SK-N-SH treated with all-trans-retinoic acid at 6 μM for 48 hours (cell line): ENCODE measurements around the gene UBA1.

Experiments used
- BACH2 ChIP-seq: fragments of 250-450 bp; sonication (Bioruptor Pico); IDR thresholded peaks from 2 replicates; pipeline ENCODE4 v1.9.0; 2021; ENCODE audit warnings: mild to moderate bottlenecking, borderline replicate concordance
- CSDC2 ChIP-seq: fragments of 250-450 bp; sonication (Bioruptor Pico); IDR thresholded peaks from 2 replicates; pipeline ENCODE4 v1.5.0; 2020; ENCODE audit warnings: mild to moderate bottlenecking, moderate library complexity
- ISL1 ChIP-seq: fragments of 250-450 bp; sonication (Bioruptor Pico); IDR thresholded peaks from 2 replicates; pipeline ENCODE4 v2.1.2; 2022; ENCODE audit warnings: mild to moderate bottlenecking, moderate library complexity
- RARB ChIP-seq: fragments of 250-450 bp; sonication (Bioruptor Pico); IDR thresholded peaks from 2 replicates; pipeline ENCODE4 v1.8.0; 2021; ENCODE audit warnings: mild to moderate bottlenecking, moderate library complexity
- SNAI2 ChIP-seq: fragments of 250-450 bp; sonication (Bioruptor Pico); IDR thresholded peaks from 2 replicates; pipeline ENCODE4 v1.5.0; 2020; ENCODE audit warnings: mild to moderate bottlenecking, moderate library complexity
- ZFP3 ChIP-seq: fragments of 250-450 bp; sonication (Bioruptor Pico); IDR thresholded peaks from 2 replicates; pipeline ENCODE4 v1.5.0; 2020; ENCODE audit warnings: mild to moderate bottlenecking, moderate library complexity
- ZFP30 ChIP-seq: fragments of 450-650 bp; formaldehyde crosslinking; IDR thresholded peaks from 2 replicates; pipeline ENCODE4 v1.5.0; 2022; ENCODE audit warnings: mild to moderate bottlenecking, moderate library complexity
- ZNF70 ChIP-seq: fragments of 450-650 bp; formaldehyde crosslinking; IDR thresholded peaks from 2 replicates; pipeline ENCODE4 v1.5.0; 2020; ENCODE audit warnings: mild to moderate bottlenecking, moderate library complexity
- TF ChIP-seq, protein P1 (sequence below): fragments of 250-450 bp; sonication (Bioruptor Pico); IDR thresholded peaks from 2 replicates; pipeline ENCODE4 v1.8.0; 2020; ENCODE audit warnings: mild to moderate bottlenecking, moderate library complexity, borderline replicate concordance
- TF ChIP-seq, protein P2 (sequence below): fragments of 250-450 bp; sonication (Bioruptor Pico); IDR thresholded peaks from 2 replicates; pipeline ENCODE4 v1.5.1; 2020; ENCODE audit warnings: low read depth, mild to moderate bottlenecking, moderate library complexity

DNA sequence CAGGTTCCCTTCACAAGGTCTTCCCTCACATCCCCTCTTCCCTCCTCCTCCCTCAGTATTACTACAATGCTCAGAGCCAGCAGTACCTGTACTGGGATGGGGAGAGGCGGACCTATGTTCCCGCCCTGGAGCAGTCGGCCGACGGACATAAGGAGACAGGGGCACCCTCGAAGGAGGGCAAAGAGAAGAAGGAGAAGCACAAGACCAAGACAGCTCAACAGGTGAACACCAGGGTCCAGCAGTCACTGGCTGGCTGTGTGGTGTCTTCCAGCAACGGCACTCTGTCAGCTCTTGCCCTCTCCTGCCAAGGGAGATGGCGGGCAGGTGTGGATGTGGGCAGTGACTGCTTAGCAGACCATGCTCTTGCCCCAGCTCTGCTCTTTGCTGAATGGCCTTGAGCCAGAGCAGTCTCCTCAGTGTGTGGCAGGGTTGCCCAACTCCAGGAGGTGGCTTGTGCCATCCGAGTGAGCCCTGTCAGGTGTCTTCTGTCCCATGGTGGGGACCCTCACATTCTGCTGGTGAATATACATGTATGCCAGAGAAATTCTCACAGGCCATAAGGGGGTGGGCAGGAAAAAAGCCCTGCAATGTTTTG, 11.4 kb upstream of the UBA1 start:
- TF ChIP-seq RARB (CRISPR knock-in tag) (no peak), CSDC2 (CRISPR knock-in tag) (no peak), BACH2 (CRISPR knock-in tag) (no peak), ZNF70 (no peak), ZFP30 (CRISPR knock-in tag) (no peak), SNAI2 (CRISPR knock-in tag) (no peak), ISL1 (CRISPR knock-in tag) (no peak), ZFP3 (CRISPR knock-in tag) (no peak)
- TF ChIP-seq, protein P1, sequence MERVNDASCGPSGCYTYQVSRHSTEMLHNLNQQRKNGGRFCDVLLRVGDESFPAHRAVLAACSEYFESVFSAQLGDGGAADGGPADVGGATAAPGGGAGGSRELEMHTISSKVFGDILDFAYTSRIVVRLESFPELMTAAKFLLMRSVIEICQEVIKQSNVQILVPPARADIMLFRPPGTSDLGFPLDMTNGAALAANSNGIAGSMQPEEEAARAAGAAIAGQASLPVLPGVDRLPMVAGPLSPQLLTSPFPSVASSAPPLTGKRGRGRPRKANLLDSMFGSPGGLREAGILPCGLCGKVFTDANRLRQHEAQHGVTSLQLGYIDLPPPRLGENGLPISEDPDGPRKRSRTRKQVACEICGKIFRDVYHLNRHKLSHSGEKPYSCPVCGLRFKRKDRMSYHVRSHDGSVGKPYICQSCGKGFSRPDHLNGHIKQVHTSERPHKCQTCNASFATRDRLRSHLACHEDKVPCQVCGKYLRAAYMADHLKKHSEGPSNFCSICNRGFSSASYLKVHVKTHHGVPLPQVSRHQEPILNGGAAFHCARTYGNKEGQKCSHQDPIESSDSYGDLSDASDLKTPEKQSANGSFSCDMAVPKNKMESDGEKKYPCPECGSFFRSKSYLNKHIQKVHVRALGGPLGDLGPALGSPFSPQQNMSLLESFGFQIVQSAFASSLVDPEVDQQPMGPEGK (CRISPR knock-in tag) = no peak
- TF ChIP-seq, protein P2, sequence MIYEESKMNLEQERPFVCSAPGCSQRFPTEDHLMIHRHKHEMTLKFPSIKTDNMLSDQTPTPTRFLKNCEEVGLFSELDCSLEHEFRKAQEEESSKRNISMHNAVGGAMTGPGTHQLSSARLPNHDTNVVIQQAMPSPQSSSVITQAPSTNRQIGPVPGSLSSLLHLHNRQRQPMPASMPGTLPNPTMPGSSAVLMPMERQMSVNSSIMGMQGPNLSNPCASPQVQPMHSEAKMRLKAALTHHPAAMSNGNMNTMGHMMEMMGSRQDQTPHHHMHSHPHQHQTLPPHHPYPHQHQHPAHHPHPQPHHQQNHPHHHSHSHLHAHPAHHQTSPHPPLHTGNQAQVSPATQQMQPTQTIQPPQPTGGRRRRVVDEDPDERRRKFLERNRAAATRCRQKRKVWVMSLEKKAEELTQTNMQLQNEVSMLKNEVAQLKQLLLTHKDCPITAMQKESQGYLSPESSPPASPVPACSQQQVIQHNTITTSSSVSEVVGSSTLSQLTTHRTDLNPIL (CRISPR knock-in tag) = no peak
